Measurements from ENCODE around the gene INPP5D. TPM values are rescaled to one million over a fixed set of nuclear protein-coding genes. Genes with fewer than 3 reads are reported as not detected.

INPP5D gene
- total RNA-seq, 1 donor from 2014 or later, result 26.6 TPM

GRCh38 chr2:233026198-233026813, 33.8 kb upstream of the INPP5D start:
- DNase-seq (ENCODE audit: low read depth) (peak; percentile 77), FAIRE-seq (peak; percentile 89)
- H3K36me3 ChIP-seq (ENCODE audit: control insufficient read depth, insufficient read depth, low read length), result no peaks in the 10 kb centered on the region
- H3K4me3 ChIP-seq (ENCODE audit: low read depth, low read length), result no peak overlapping the region
- TF ChIP-seq CTCF (IDR thresholded peaks at IDR 0.05; ENCODE audit: insufficient read depth, low read length, severe bottlenecking), result no peak
- no peaks in the 10 kb centered on the region for H3K27me3 ChIP-seq (ENCODE audit: control insufficient read depth, insufficient read depth, low read length)

DNA sequence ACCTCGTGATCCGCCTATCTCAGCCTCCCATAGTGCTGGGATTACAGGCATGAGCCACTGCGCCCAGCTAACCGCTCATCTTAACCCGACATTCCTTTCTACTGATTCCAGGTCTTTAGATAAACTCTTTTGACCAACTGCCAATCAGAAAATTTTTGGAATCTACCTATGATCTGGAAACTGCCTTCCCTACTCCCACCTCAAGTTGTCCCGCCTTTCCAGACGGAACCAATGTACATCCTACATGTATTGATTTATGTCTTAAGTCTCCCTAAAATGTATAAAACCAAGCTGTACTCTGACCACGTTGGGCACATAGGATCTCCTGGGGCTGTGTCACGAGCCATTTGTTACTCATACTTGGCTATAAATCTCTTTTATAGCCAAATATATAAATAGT, 30.8 kb upstream of the INPP5D start:
- no peak for DNase-seq (ENCODE audit: low read depth)
- FAIRE-seq, result no peak
- Histone ChIP-seq H3K36me3 (ENCODE audit: control insufficient read depth, insufficient read depth, low read length) (no peaks in the 10 kb centered on the region), H3K27me3 (ENCODE audit: control insufficient read depth, insufficient read depth, low read length) (no peaks in the 10 kb centered on the region), H3K4me3 (ENCODE audit: low read depth, low read length) (no peak overlapping the region)
- no peak for TF ChIP-seq CTCF (IDR thresholded peaks at IDR 0.05; ENCODE audit: insufficient read depth, low read length, severe bottlenecking)

- Histone ChIP-seq H3K36me3 (ENCODE audit: control insufficient read depth, insufficient read depth, low read length) (no peaks in the 10 kb centered on the region), H3K27me3 (ENCODE audit: control insufficient read depth, insufficient read depth, low read length) (no peaks in the 10 kb centered on the region), H3K4me3 (ENCODE audit: low read depth, low read length) (no peak overlapping the region)
- TF ChIP-seq CTCF (IDR thresholded peaks at IDR 0.05; ENCODE audit: insufficient read depth, low read length, severe bottlenecking), result no peak
- FAIRE-seq, result no peak
- no peak for DNase-seq (ENCODE audit: low read depth)
Measured at GRCh38 chr2:233031556-233032500, 28.3 kb upstream of the INPP5D start.

DNA sequence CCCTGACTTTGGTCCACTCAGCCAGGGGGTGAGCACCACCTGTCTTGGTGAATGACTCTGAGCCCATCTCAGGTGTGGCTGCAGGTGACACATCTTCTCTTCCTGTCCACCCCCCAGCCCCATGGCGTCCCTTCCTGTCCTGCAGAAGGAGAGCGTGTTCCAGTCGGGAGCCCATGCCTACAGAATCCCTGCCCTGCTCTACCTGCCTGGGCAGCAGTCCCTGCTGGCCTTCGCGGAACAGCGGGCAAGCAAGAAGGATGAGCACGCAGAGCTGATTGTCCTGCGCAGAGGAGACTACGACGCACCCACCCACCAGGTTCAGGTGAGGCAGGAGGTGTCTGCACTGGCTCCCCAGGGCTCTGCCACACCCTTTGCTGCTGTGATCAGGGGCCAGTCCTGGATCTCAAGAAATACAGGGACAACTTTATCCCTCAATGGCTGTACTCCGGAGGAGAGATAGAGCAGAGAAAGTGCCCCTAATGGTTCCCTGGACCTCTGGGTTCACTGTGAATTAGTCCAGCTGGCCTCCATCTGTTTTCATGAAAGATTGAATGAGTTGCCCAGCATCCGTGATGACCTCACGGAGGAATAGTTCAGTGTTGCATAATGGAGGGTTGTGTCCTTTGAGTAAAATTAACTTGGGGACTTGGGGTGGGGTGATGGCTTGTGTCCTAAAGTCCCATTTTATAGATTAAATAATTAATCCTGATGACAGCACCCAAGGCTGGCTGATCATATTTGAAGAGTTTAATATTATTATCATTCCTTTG, 27.4 kb upstream of the INPP5D start, which contains the start of gene NEU2:
TSS of gene NEU2 (plus strand) at position 122 of the 770 bp plus-strand sequence. CDS start at position 122, 0 bp downstream.
- DNase-seq (ENCODE audit: low read depth), result no peak
- no peak for FAIRE-seq
- no peaks in the 10 kb centered on the region for H3K36me3 ChIP-seq (ENCODE audit: control insufficient read depth, insufficient read depth, low read length)
- H3K4me3 ChIP-seq (ENCODE audit: low read depth, low read length), result no peak within 1 kb of the TSS
- no peaks in the 10 kb centered on the region for H3K27me3 ChIP-seq (ENCODE audit: control insufficient read depth, insufficient read depth, low read length)
- no peak for TF ChIP-seq CTCF (IDR thresholded peaks at IDR 0.05; ENCODE audit: insufficient read depth, low read length, severe bottlenecking)

GRCh38 chr2:233033672-233034071, 26.5 kb upstream of the INPP5D start:
- Histone ChIP-seq H3K27me3 (ENCODE audit: control insufficient read depth, insufficient read depth, low read length) (no peaks in the 10 kb centered on the region), H3K4me3 (ENCODE audit: low read depth, low read length) (no peak overlapping the region), H3K36me3 (ENCODE audit: control insufficient read depth, insufficient read depth, low read length) (no peaks in the 10 kb centered on the region)
- TF ChIP-seq CTCF (IDR thresholded peaks at IDR 0.05; ENCODE audit: insufficient read depth, low read length, severe bottlenecking), result no peak
- FAIRE-seq (no peak), DNase-seq (ENCODE audit: low read depth) (peak; percentile 80)

Measured in bronchial epithelial cell (primary cell).